ENCODE results near the gene CNOT4.

DNA sequence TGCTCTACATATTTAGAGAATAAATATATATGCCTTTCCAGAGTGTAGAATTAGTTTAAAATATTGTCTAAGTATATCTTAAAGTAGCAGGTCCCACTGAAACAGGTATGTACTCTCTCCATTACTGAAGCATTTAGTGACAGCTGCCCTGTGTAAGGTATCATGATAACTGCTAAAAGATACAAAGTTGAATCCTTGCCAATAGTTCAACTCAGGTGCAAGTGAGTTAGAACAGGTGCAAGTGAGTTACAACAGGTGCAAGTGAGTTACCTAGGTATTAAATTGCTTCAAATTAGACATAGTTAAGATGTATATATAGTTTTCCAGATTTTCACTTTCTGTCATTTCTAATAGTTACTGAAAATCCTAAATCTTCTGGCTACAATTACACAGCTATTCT lies 119.1 kb downstream of the CNOT4 start:
- TF ChIP-seq, protein P1, sequence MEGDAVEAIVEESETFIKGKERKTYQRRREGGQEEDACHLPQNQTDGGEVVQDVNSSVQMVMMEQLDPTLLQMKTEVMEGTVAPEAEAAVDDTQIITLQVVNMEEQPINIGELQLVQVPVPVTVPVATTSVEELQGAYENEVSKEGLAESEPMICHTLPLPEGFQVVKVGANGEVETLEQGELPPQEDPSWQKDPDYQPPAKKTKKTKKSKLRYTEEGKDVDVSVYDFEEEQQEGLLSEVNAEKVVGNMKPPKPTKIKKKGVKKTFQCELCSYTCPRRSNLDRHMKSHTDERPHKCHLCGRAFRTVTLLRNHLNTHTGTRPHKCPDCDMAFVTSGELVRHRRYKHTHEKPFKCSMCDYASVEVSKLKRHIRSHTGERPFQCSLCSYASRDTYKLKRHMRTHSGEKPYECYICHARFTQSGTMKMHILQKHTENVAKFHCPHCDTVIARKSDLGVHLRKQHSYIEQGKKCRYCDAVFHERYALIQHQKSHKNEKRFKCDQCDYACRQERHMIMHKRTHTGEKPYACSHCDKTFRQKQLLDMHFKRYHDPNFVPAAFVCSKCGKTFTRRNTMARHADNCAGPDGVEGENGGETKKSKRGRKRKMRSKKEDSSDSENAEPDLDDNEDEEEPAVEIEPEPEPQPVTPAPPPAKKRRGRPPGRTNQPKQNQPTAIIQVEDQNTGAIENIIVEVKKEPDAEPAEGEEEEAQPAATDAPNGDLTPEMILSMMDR (IDR thresholded peaks at IDR 0.05; ENCODE audit: insufficient read depth, low read length) = no peak
- TF ChIP-seq POLR2AphosphoS5 (IDR thresholded peaks at IDR 0.05; ENCODE audit: low read depth) = no peak
